DND-41 (cell line): ENCODE results near the gene RACK1.

Experiments used
- ATAC-seq: fragments of 200-7000 bp; cut with Tn5 transposase; 3 replicates; pipeline ENCODE4 v1.9.1; 2021; ENCODE audit warnings: low read depth; ENCODE audit not compliant: insufficient read depth
- DNase-seq: peaks from one replicate; pipeline ENCODE4 v3.0.0-alpha.2; 2020
- H2AFZ ChIP-seq: 2 replicates; pipeline ENCODE4 v1.6.0; 2012; ENCODE audit warnings: low read depth, low read length
- H3K27ac ChIP-seq: 2 replicates; pipeline ENCODE4 v1.5.1; 2012; ENCODE audit warnings: low read length, inconsistent platforms
- H3K27me3 ChIP-seq: fragments of 200-600 bp; sonication (generic); 2 replicates; pipeline ENCODE4 v1.6.0; 2012; ENCODE audit warnings: low read length, mild to moderate bottlenecking, inconsistent platforms; ENCODE audit not compliant: insufficient read depth, poor library complexity
- H3K36me3 ChIP-seq: 2 replicates; pipeline ENCODE4 v1.5.1; 2012; ENCODE audit warnings: low read length, inconsistent platforms; ENCODE audit not compliant: insufficient read depth
- H3K4me1 ChIP-seq: 2 replicates; pipeline ENCODE4 v1.5.1; 2012; ENCODE audit warnings: mild to moderate bottlenecking, low read length; ENCODE audit not compliant: insufficient read depth
- H3K4me2 ChIP-seq: 2 replicates; pipeline ENCODE4 v1.6.0; 2012; ENCODE audit warnings: mild to moderate bottlenecking, moderate library complexity, low read length, inconsistent platforms; ENCODE audit not compliant: insufficient read depth
- H3K4me3 ChIP-seq, 2 experiments: fragments of 200-600 bp in 1 of 2; shearing (Covaris generic) in 1 of 2; 2 replicates each; pipeline ENCODE4 v1.5.1; 2012 to 2016; ENCODE audit warnings: inconsistent platforms in 2 of 2, low read length in 2 of 2, mild to moderate bottlenecking in 2 of 2, low read depth in 1 of 2, moderate library complexity in 1 of 2
- H3K79me2 ChIP-seq: 2 replicates; pipeline ENCODE4 v1.6.0; 2012; ENCODE audit warnings: low read length, inconsistent platforms; ENCODE audit not compliant: insufficient read depth
- H3K9ac ChIP-seq: 2 replicates; pipeline ENCODE4 v1.6.0; 2012; ENCODE audit warnings: low read depth, mild to moderate bottlenecking, inconsistent platforms, low read length, moderate library complexity
- H3K9me3 ChIP-seq: 2 replicates; pipeline ENCODE4 v1.5.1; 2012; ENCODE audit warnings: low read length, moderate library complexity, mild to moderate bottlenecking, inconsistent platforms; ENCODE audit not compliant: insufficient read depth, severe bottlenecking
- H4K20me1 ChIP-seq: 2 replicates; pipeline ENCODE4 v1.6.0; 2012; ENCODE audit warnings: low read length; ENCODE audit not compliant: insufficient read depth
- CTCF ChIP-seq: IDR thresholded peaks from 2 replicates; pipeline ENCODE4 v1.5.1; 2012; ENCODE audit warnings: borderline replicate concordance, low read length, moderate library complexity, mild to moderate bottlenecking; ENCODE audit not compliant: poor library complexity, severe bottlenecking; ENCODE audit errors: extremely low read depth
- EZH2 ChIP-seq: IDR thresholded peaks from 3 replicates; pipeline ENCODE4 v1.6.1; 2012; ENCODE audit warnings: borderline replicate concordance, low read depth, mild to moderate bottlenecking, moderate library complexity, low read length, inconsistent platforms; ENCODE audit not compliant: severe bottlenecking

The RACK1 gene

GRCh38 chr5:181203093-181203711, 40.5 kb downstream of the RACK1 start:
- no peak overlapping the region; a peak in 1 of 4 replicates for H3K4me3 ChIP-seq
- H3K4me2 ChIP-seq = peak overlapping the region; percentile 73; the same call in 1 of the 2 replicates
- TF ChIP-seq EZH2 (no peak), CTCF (no peak)

GRCh38 chr5:181200816-181201215, 42.9 kb downstream of the RACK1 start:
- Histone ChIP-seq H3K4me2 (no peak overlapping the region), H3K4me1 (peaks cover 25% of the 10 kb centered on the region), H3K9ac (no peak overlapping the region), H3K27me3 (peaks cover 31% of the 10 kb centered on the region), H4K20me1 (0 out of 2 replicates have a peak, but pooled peaks cover under 1% of the 10 kb centered on the region), H2AFZ (no peak overlapping the region), H3K9me3 (no peaks in the 10 kb centered on the region), H3K79me2 (no peaks in the 10 kb centered on the region), H3K4me3 (no peak overlapping the region), H3K36me3 (no peaks in the 10 kb centered on the region), H3K27ac (no peak overlapping the region)
- no peak for ATAC-seq
- DNase-seq = no peak
- TF ChIP-seq CTCF (no peak), EZH2 (no peak)

More at GRCh38 chr5:181203093-181203711, 40.5 kb downstream of the RACK1 start:
- DNase-seq = no peak
- no peak overlapping the region for H2AFZ ChIP-seq
- H4K20me1 ChIP-seq = 0 out of 2 replicates have a peak, but pooled peaks cover 3% of the 10 kb centered on the region
- no peak for ATAC-seq
- H3K27me3 ChIP-seq = peaks cover 38% of the 10 kb centered on the region
- H3K4me1 ChIP-seq = peaks cover 47% of the 10 kb centered on the region
- 0 out of 2 replicates have a peak overlapping the region, but pooled peaks have one; percentile 58 for H3K9ac ChIP-seq
- H3K9me3 ChIP-seq = no peaks in the 10 kb centered on the region
- no peaks in the 10 kb centered on the region for H3K79me2 ChIP-seq
- H3K36me3 ChIP-seq = no peaks in the 10 kb centered on the region
- no peak overlapping the region for H3K27ac ChIP-seq

- no peak for DNase-seq
- Histone ChIP-seq H3K36me3 (no peaks in the 10 kb centered on the region), H3K27ac (no peak overlapping the region), H3K9ac (no peak overlapping the region), H3K27me3 (peaks cover 24% of the 10 kb centered on the region), H3K4me1 (peaks cover 17% of the 10 kb centered on the region), H3K4me2 (no peak overlapping the region), H3K79me2 (no peaks in the 10 kb centered on the region), H3K9me3 (no peaks in the 10 kb centered on the region), H2AFZ (no peak overlapping the region), H4K20me1 (no peaks in the 10 kb centered on the region), H3K4me3 (no peak overlapping the region)
- TF ChIP-seq EZH2 (no peak), CTCF (no peak)
- ATAC-seq = no peak
Measured at GRCh38 chr5:181199881-181200638, 43.6 kb downstream of the RACK1 start.
